HG02840 (cell line): ENCODE data around the gene RNF34.

Source experiments
- ATAC-seq: cut with Tn5 transposase; IDR thresholded peaks from one replicate; pipeline ENCODE4 v1.9.1; 2021; ENCODE audit warnings: mild to moderate bottlenecking, moderate library complexity, moderate number of reproducible peaks; ENCODE audit not compliant: unreplicated experiment, low FRiP score

RNF34 gene

GRCh38 chr12:121436706-121437105, 36.8 kb downstream of the RNF34 start:
- ATAC-seq = no peak

GRCh38 chr12:121438905-121439304, 39.0 kb downstream of the RNF34 start:
- no peak for ATAC-seq

- no peak for ATAC-seq
Measured at GRCh38 chr12:121439715-121440114, 39.8 kb downstream of the RNF34 start.

GRCh38 chr12:121440768-121441167, 40.9 kb downstream of the RNF34 start:
- no peak for ATAC-seq

- no peak for ATAC-seq
Measured at GRCh38 chr12:121441555-121441954, 41.6 kb downstream of the RNF34 start.

GRCh38 chr12:121442028-121442948, 42.4 kb downstream of the RNF34 start:
- ATAC-seq = no peak

- ATAC-seq = no peak
Measured at GRCh38 chr12:121443193-121443870, 43.4 kb downstream of the RNF34 start.

- ATAC-seq = no peak
Measured at GRCh38 chr12:121443911-121444841, 44.3 kb downstream of the RNF34 start.

GRCh38 chr12:121444842-121445202, 44.9 kb downstream of the RNF34 start:
- no peak for ATAC-seq

- no peak for ATAC-seq
Measured at GRCh38 chr12:121446750-121447149, 46.8 kb downstream of the RNF34 start.

- no peak for ATAC-seq
Measured at GRCh38 chr12:121448771-121449315, 48.9 kb downstream of the RNF34 start.

- no peak for ATAC-seq
Measured at GRCh38 chr12:121451961-121452339, 52.0 kb downstream of the RNF34 start.

GRCh38 chr12:121452340-121452984, 52.5 kb downstream of the RNF34 start:
- no peak for ATAC-seq

- ATAC-seq = no peak
Measured at GRCh38 chr12:121452985-121453360, 53.1 kb downstream of the RNF34 start.

- no peak for ATAC-seq
Measured at GRCh38 chr12:121453629-121454028, 53.7 kb downstream of the RNF34 start.

GRCh38 chr12:121454921-121455320, 55.0 kb downstream of the RNF34 start:
- ATAC-seq = no peak

GRCh38 chr12:121455766-121456420, 56.0 kb downstream of the RNF34 start:
- ATAC-seq = no peak

GRCh38 chr12:121456551-121456950, 56.6 kb downstream of the RNF34 start:
- no peak for ATAC-seq

- no peak for ATAC-seq
Measured at GRCh38 chr12:121461048-121461447, 61.1 kb downstream of the RNF34 start.
